GM19238 (cell line): ENCODE data around the gene TBC1D23.
"Not testable (repeated sequence)": the region's sequence is repeated elsewhere in the genome, so short reads cannot be mapped to it uniquely, and the experiment has no call there.

Experiments used
- DNase-seq: peaks from one replicate; pipeline ENCODE4 v3.0.0; 2011; ENCODE audit warnings: low spot score; ENCODE audit not compliant: insufficient read length

TBC1D23 gene

DNA sequence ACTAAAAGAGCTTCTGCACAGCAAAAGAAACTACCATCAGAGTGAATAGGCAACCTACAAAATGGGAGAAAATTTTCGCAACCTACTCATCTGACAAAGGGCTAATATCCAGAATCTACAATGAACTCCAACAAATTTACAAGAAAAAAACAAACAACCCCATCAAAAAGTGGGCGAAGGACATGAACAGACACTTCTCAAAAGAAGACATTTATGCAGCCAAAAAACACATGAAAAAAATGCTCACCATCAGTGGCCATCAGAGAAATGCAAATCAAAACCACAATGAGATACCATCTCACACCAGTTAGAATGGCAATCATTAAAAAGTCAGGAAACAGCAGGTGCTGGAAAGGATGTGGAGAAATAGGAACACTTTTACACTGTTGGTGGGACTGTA is 91.0 kb downstream of the TBC1D23 start:
- DNase-seq: not testable (repeated sequence)

DNA sequence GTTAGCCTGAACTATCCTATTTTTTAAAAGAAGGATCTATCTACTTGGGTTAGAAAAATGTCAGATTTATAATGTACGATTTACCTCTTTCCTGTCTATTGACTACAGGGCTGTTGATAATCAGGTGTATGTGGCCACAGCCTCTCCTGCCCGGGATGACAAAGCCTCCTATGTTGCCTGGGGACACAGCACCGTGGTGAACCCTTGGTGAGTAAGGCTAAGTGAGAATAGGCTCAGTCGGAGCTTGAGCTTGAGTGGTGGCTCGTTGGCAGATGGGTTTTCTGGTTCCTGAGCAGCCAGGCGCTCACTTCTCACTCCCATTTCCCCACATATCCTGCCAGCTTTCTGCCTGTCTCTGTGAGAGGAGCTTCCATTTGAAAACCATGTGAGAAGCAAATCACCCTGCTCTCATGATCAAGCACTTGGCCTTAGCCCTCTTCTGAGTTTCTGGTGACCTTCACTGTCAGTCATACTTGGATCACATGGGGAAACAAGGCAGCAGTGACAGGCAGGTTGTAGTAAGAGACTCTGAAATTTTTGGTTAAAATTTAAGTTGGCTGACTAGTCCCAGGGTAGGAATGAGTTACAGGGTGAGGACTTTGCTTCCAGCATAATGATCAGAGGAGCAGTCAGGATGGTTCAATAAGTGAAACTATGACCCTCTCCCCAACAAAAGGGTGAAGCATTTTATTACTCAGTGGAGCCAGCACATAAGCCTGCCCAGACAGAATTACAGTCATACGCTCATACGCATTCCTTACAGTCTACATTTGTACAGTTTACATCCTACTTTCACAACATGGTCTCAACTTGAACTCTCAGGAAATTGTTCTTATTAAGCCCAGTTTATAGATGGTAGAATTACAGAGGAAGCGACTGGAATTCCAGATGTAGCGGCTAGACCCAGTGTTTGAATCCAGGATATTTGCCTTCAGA is 91.8 kb downstream of the TBC1D23 start:
- no peak for DNase-seq

DNA sequence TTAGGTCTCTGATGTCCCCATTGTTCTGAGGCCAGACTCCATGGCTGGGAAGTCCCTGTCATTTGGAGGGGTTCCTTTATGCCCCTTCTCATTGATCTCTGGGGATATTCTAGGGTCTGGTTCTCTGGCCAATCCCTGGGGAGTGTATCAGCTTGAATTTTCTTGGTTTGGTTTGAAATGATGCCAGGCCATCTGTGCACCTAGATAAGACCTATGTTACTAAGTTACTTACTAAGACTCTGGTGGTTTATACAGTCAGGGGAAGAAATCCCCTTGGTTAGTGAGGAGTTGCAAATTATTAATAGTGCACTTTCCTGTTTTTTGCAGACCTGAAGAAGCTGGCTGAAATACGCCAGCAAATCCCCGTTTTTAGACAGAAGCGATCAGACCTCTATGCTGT is 94.1 kb downstream of the TBC1D23 start:
- DNase-seq: no peak

DNA sequence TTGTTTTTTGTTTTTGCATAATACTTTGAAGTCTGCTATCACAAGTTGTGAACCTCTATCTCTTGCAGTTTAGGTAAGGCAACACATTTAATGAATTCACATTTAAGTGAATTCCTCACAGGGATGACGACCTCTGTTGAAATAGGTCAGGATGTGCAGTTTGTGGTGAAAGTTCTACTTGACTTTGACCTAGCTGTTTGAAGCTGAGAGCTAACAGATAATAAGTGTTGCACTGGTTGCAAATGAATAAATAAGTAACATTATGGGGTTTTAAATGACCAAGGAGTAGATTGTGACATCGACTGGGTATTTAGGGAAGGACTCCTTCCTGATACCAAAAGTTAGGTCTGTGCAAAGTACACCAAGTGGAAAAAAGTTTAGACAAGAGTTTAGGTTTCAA is 97.6 kb downstream of the TBC1D23 start:
- no peak for DNase-seq

DNA sequence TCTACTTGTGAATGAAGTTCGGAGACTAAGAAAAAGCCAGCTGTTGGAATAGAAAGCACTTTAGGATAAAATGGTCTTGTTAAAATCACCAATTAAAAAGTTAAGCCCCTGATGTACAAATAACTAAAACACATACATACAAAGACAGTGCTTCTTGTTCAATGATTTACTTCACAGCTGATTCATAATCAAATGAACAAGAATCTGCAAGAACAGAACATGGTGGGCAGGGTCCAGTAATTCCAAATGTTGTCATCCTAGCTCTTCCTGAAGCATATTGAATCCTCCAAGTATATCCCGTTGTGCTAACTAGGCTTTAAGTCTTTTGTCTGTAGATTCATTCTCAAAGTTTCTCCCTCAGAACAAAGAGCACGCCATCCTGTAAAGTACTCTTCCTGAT is 98.2 kb downstream of the TBC1D23 start:
- DNase-seq: no peak

DNA sequence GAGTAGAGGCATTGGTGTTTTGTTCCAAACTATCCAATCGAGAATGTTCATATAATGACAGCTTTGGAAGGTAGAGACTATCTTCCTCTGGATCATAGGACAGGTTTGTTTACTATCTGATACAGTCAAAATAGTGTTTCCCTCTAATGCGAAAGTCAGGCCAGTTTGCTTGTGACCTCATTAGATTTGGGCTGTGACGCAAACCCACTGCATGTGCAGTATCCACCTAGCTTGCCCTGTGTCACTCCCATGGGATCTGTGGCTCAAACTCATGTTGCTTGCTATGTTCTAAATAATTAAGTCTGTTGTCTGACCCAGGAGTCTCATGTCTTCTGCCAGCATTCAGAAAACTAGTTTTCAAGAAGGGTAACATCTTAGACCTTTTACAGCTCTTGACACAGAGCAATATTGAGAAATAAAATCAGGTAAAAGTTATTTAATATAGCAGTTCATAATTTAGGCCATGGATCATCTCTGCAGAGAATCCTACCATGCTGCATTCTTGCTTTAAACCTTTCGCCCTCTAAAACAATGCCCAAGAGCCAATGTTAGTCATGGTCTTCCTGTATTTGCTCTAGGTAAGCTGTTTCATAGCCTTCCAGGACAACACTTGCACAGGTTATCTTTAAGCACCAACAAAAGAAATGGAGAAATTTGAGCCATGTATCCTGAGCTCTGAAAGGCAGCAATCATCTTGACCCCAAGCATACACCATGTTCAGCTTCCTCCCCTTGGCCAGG is 100.1 kb downstream of the TBC1D23 start:
- no peak for DNase-seq

DNA sequence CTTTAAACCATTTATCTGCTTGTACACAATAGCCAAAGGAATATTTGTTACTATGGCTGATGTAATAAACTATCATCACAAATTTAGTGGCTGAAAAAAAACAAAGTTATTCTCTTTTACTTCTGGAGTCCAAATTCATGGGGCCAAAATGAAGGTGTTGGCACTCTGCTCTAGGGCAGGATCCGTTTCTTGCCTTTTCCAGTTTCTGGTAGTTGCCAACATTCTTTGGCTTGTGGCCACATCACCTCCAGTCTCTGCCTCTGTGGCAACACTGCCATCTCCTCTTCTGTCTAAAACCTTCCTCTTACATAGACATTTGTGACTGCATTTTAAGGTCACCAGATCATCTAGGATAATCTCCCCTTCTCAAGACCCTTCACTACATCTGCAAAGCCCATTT is 101.1 kb downstream of the TBC1D23 start:
- DNase-seq: no peak

DNA sequence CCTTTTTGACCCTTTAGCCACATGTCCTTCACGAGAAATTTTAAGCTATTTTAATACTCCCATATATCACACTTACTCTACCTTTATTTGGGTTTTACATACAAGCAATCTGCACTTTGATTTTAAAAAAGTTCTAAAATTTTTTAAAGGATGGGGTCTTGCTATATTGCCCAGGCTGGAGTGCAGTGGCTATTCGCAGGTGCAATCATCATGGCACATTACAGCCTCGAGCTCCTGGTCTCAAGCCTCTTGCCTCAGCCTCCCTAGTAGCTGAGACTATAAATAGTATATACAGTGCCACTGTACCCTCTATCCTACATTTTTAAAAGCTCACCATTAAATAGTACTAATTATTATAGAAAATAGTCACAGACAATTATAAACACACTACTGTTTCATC is 103.6 kb downstream of the TBC1D23 start:
- DNase-seq: no peak

DNA sequence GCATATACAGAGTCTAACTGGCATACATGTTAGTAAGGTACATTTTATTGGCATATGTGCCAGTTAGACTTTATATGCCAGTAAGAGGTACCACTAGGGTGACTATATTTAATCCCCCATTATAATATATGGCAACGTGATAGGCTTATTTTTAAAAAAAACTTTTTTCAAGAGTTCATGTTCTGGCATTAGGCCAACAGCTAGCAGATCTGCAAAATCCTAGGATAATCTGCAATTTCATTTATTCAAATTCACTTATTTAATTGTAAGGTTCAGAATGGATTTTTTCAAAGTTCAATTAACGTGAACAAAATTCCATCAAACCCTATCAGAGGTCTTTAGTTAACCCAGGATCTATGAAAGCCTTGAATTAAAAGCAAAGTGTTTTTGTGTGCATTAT is 105.6 kb downstream of the TBC1D23 start:
- DNase-seq: no peak

DNA sequence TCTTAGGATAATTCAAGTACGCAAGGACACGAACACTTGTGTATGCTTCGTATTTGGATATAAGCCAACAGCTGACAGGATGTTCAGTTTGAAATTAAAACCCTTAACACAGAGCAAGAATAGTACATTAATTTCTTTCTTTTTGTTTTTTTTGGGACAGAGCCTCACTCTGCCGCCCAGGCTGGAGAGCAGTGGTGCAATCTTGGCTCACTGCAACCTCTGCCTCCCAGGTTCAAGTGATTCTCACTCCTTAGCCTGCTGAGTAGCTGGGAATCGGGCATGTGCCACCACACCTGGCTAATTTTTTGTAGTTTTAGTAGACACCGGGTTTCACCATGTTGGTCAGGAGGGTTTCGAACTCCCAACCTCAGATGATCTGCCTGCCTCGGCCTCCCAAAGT is 107.6 kb downstream of the TBC1D23 start:
- DNase-seq: no peak

DNA sequence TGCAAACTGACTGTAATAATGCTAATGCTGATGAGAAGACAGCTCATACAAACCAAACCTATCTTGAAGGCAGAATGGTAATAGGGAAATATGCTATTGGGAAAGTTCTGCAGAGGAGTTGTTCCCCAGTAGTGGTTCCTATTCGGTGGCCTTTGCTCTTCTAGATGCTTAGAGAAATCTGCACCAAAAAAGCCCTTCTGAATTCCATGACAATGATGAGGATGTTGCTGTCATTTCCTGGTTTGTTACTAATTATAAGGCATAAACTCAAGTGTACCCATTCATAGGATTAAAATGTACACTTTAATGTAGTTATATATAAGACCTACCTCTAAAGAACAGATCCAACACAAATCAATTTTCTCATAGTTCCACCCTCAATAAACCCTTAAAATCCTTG is 110.0 kb downstream of the TBC1D23 start:
- no peak for DNase-seq

DNA sequence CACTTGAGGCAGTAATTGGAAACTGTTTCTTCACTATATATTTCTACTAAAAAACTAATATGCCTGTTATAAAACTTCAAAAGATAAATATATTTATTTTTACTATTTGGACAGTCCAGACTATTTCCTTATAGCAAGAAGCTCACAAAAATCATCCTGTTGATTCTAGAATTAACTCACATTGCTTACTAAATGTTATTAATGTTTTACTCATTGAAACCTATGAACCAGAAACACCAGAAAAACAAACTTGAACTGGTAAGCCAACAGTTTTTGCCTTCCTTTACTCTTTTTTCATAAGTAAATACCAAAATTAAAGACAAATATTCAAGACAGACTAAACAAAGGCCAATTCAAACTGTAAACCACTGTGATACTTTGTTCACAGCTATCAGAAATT is 113.7 kb downstream of the TBC1D23 start:
- DNase-seq: no peak
